Breast epithelium (tissue), 3 donors: Measurements from ENCODE around the gene TRH.
"Not testable (repeated sequence)": the region's sequence is repeated elsewhere in the genome, so short reads cannot be mapped to it uniquely, and the experiment has no call there.

Source experiments
- POLR2A ChIP-seq: fragments of 450-650 bp; IDR thresholded peaks from one replicate; pipeline ENCODE4 v1.6.1; 2016; ENCODE audit warnings: antibody characterized with exemption, mild to moderate bottlenecking, moderate library complexity
- POLR2AphosphoS5 ChIP-seq, 3 donors: sonication (generic); formaldehyde crosslinking; IDR thresholded peaks; one replicate each; pipeline ENCODE4 v1.6.1; 2017; ENCODE audit warnings: antibody characterized with exemption in 3 of 3
- TF ChIP-seq, protein P1 (sequence below), 3 donors: fragments of 450-650 bp; IDR thresholded peaks; one replicate each; pipeline ENCODE4 v1.5.1; 2016 to 2017; ENCODE audit warnings: antibody characterized with exemption in 3 of 3, mild to moderate bottlenecking in 3 of 3, moderate library complexity in 3 of 3

DNA sequence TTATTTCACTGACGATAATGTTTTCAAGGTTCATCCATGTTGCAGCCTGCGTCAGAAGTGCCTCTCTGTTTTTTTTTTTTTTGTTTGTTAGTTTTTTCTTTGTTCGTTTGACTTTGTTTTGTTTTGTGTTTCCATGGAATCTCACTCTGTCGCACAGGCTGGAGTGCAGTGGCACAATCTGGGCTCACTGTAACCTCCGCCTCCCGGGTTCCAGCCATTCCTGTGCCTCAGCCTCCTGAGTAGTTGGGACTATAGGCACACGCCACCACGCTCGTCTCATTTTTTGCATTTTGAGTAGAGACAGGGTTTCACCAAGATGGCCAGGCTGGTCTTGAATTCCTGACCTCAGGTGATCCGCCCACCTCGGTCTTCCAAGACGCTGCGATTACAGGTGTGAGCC lies 43.1 kb downstream of the TRH start:
- TF ChIP-seq POLR2A; POLR2AphosphoS5 (IDR thresholded peaks at IDR 0.05): not testable (repeated sequence)
- TF ChIP-seq, protein P1, sequence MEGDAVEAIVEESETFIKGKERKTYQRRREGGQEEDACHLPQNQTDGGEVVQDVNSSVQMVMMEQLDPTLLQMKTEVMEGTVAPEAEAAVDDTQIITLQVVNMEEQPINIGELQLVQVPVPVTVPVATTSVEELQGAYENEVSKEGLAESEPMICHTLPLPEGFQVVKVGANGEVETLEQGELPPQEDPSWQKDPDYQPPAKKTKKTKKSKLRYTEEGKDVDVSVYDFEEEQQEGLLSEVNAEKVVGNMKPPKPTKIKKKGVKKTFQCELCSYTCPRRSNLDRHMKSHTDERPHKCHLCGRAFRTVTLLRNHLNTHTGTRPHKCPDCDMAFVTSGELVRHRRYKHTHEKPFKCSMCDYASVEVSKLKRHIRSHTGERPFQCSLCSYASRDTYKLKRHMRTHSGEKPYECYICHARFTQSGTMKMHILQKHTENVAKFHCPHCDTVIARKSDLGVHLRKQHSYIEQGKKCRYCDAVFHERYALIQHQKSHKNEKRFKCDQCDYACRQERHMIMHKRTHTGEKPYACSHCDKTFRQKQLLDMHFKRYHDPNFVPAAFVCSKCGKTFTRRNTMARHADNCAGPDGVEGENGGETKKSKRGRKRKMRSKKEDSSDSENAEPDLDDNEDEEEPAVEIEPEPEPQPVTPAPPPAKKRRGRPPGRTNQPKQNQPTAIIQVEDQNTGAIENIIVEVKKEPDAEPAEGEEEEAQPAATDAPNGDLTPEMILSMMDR (IDR thresholded peaks at IDR 0.05) = not testable (repeated sequence)
